Kidney glomerular epithelial cell (primary cell): Measurements from ENCODE around the gene APOBEC2.

Experiments used
- DNase-seq: peaks from one replicate; lab custom pipeline; 2025; lab: John Stamatoyannopoulos, UW

Gene APOBEC2

GRCh38 chr6:41037107-41037900 lies 15.7 kb upstream of the APOBEC2 start:
- DNase-seq: no peak

GRCh38 chr6:41038205-41038604 lies 14.8 kb upstream of the APOBEC2 start:
- no peak for DNase-seq

GRCh38 chr6:41039060-41039998 lies 13.7 kb upstream of the APOBEC2 start, which contains the start of gene UNC5CL:
Gene UNC5CL, minus strand, starts transcription at chr6:41039221. Its CDS starts 4,147 bp downstream, at chr6:41035074.
- DNase-seq: peak; percentile 50

GRCh38 chr6:41040101-41040939 lies 12.7 kb upstream of the APOBEC2 start:
- DNase-seq: peak; percentile 95

- DNase-seq: no peak
Measured at GRCh38 chr6:41040940-41041536, 12.0 kb upstream of the APOBEC2 start.

- DNase-seq: no peak
Measured at GRCh38 chr6:41042226-41043055, 10.6 kb upstream of the APOBEC2 start, which contains the start of gene TSPO2. Gene TSPO2, plus strand, starts transcription at chr6:41042467. Its CDS starts 519 bp downstream, at chr6:41042986.

- DNase-seq: no peak
Measured at GRCh38 chr6:41043151-41043550, 9.9 kb upstream of the APOBEC2 start.

- no peak for DNase-seq
Measured at GRCh38 chr6:41045664-41046063, 7.3 kb upstream of the APOBEC2 start.

- no peak for DNase-seq
Measured at GRCh38 chr6:41046084-41046483, 6.9 kb upstream of the APOBEC2 start.

GRCh38 chr6:41047306-41047705 lies 5.7 kb upstream of the APOBEC2 start:
- DNase-seq: no peak

- no peak for DNase-seq
Measured at GRCh38 chr6:41047745-41048732, 5.0 kb upstream of the APOBEC2 start.

GRCh38 chr6:41049521-41049920 lies 3.5 kb upstream of the APOBEC2 start:
- no peak for DNase-seq

- DNase-seq: no peak
Measured at GRCh38 chr6:41049955-41050354, 3.0 kb upstream of the APOBEC2 start.

GRCh38 chr6:41050536-41050935 lies 2.5 kb upstream of the APOBEC2 start:
- no peak for DNase-seq

GRCh38 chr6:41051873-41052272 lies 1.1 kb upstream of the APOBEC2 start:
- no peak for DNase-seq

- DNase-seq: no peak
Measured at GRCh38 chr6:41054511-41054910, 1.5 kb downstream of the APOBEC2 start.

GRCh38 chr6:41055149-41055548 lies 2.1 kb downstream of the APOBEC2 start:
- DNase-seq: no peak

- no peak for DNase-seq
Measured at GRCh38 chr6:41056768-41057490, 3.9 kb downstream of the APOBEC2 start.

GRCh38 chr6:41058783-41059181 lies 5.8 kb downstream of the APOBEC2 start:
- DNase-seq: no peak
